ENCODE data around the gene BIRC3. TPM values are rescaled to one million over a fixed set of nuclear protein-coding genes. Genes with fewer than 3 reads are reported as not detected.

BIRC3 gene
- total RNA-seq, 1 experiment from 2014 or later, result 4.7 TPM

DNA sequence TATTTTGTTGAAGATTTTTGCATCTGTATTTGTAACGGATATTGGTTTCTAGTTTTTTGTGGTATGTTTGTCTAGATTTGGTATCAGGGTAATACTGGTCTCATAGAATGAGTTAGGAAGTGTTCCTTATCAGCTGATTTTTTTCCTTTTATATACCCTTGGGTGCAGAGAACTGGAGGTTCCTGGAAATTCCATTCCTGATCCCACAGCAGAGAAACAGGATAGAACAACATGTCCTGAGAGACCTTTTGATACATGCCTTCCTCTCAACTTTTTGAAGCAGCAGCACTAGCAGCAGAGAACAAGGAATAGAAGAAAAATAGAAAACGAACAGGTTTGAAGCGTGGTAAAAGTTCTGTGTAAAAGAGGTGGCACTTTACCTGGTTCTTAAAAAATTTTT lies 66.6 kb downstream of the BIRC3 start:
- no peak for TF ChIP-seq EZH2 (IDR thresholded peaks at IDR 0.05)
- TF ChIP-seq MAX (IDR thresholded peaks at IDR 0.05), result no peak
- TF ChIP-seq YY1 (IDR thresholded peaks at IDR 0.05; ENCODE audit: extremely low read depth, insufficient replicate concordance, low read depth, low read length), result no peak
- TF ChIP-seq SRF (IDR thresholded peaks at IDR 0.05; ENCODE audit: low read depth), result no peak
- no peak for TF ChIP-seq EZH2phosphoT487 (IDR thresholded peaks at IDR 0.05; ENCODE audit: borderline replicate concordance)
- TF ChIP-seq, protein P1, sequence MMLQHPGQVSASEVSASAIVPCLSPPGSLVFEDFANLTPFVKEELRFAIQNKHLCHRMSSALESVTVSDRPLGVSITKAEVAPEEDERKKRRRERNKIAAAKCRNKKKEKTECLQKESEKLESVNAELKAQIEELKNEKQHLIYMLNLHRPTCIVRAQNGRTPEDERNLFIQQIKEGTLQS (IDR thresholded peaks at IDR 0.05), result no peak
- TF ChIP-seq SIN3A (IDR thresholded peaks at IDR 0.05; ENCODE audit: low read depth), result no peak
- ATAC-seq, result no peak
- BruUV-seq (replicated peaks), result no TSS peak
- Histone ChIP-seq H3K4me3 (replicated peaks in 1 of 2; ENCODE audit: low read depth in 1 of 2, low read length in 2 of 2) (no peak overlapping the region), H3K4me2 (ENCODE audit: low read length) (no peak overlapping the region), H4K20me1 (ENCODE audit: insufficient read depth) (no peaks in the 10 kb centered on the region), H3K27me3 (ENCODE audit: insufficient read depth, low read length) (no peaks in the 10 kb centered on the region), H3K27ac (ENCODE audit: low read depth, low read length) (no peak overlapping the region), H3K79me2 (ENCODE audit: insufficient read depth, low read length) (no peaks in the 10 kb centered on the region), H3K9ac (ENCODE audit: low read length) (no peak overlapping the region), H3K36me3 (ENCODE audit: control insufficient read depth in 1 of 2, insufficient read depth in 2 of 2, low read length in 2 of 2) (peaks cover 13% of the 10 kb centered on the region in 2 experiments), H3K9me3 (ENCODE audit: control insufficient read depth in 1 of 2, insufficient read depth in 1 of 2, low read depth in 1 of 2, low read length in 2 of 2) (no peaks in the 10 kb centered on the region), H3K4me1 (ENCODE audit: control insufficient read depth in 1 of 2, insufficient read depth in 2 of 2, low read length in 2 of 2) (no peaks in the 10 kb centered on the region), H2AFZ (ENCODE audit: low read depth, low read length, poor library complexity, severe bottlenecking) (no peak overlapping the region), H3K9me2 (ENCODE audit: insufficient read depth) (no peaks in the 10 kb centered on the region)
- no peak for DNase-seq (ENCODE audit: low read depth, low spot score)
- intact Hi-C loops (cut with micrococcal nuclease), result no loop called here
- CTCF ChIA-PET, result no interaction called here
- RAD21 ChIA-PET (ENCODE audit: low non-redundant PET in 1 of 2, low total read pairs in 2 of 2, uncharacterized antibody in 2 of 2, unreplicated experiment in 2 of 2), result no interaction called here
- POLR2A ChIA-PET, result no interaction called here

GRCh38 chr11:102384419-102385079 lies 67.3 kb downstream of the BIRC3 start:
- no peaks in the 10 kb centered on the region for H3K79me2 ChIP-seq (ENCODE audit: insufficient read depth, low read length)
- H2AFZ ChIP-seq (ENCODE audit: low read depth, low read length, poor library complexity, severe bottlenecking), result no peak overlapping the region
- ChIA-PET RAD21 (ENCODE audit: low non-redundant PET in 1 of 2, low total read pairs in 2 of 2, uncharacterized antibody in 2 of 2, unreplicated experiment in 2 of 2) (no interaction called here), CTCF (no interaction called here), POLR2A (no interaction called here)
- H3K36me3 ChIP-seq (ENCODE audit: control insufficient read depth in 1 of 2, insufficient read depth in 2 of 2, low read length in 2 of 2), result peaks cover 8 to 10% of the 10 kb centered on the region in 2 experiments; a peak in 3 of 4 replicates
- no peaks in the 10 kb centered on the region; a peak in 1 of 4 replicates for H3K4me1 ChIP-seq (ENCODE audit: control insufficient read depth in 1 of 2, insufficient read depth in 2 of 2, low read length in 2 of 2)
- no peak overlapping the region for H3K27ac ChIP-seq (ENCODE audit: low read depth, low read length)
- no peak overlapping the region for H3K9ac ChIP-seq (ENCODE audit: low read length)
- H3K9me3 ChIP-seq (ENCODE audit: control insufficient read depth in 1 of 2, insufficient read depth in 1 of 2, low read depth in 1 of 2, low read length in 2 of 2), result no peaks in the 10 kb centered on the region
- H3K4me3 ChIP-seq (replicated peaks in 1 of 2; ENCODE audit: low read depth in 1 of 2, low read length in 2 of 2), result no peak overlapping the region
- H3K4me2 ChIP-seq (ENCODE audit: low read length), result no peak overlapping the region
- no peak for DNase-seq (ENCODE audit: low read depth, low spot score)
- intact Hi-C loops (cut with micrococcal nuclease), result no loop called here
- H3K27me3 ChIP-seq (ENCODE audit: insufficient read depth, low read length), result no peaks in the 10 kb centered on the region
- no peak for ATAC-seq
- no TSS peak for BruUV-seq (replicated peaks)
- H4K20me1 ChIP-seq (ENCODE audit: insufficient read depth), result no peaks in the 10 kb centered on the region
- H3K9me2 ChIP-seq (ENCODE audit: insufficient read depth), result no peaks in the 10 kb centered on the region
- TF ChIP-seq ZFX (IDR thresholded peaks at IDR 0.05) (no peak), RAD21 (IDR thresholded peaks at IDR 0.05; ENCODE audit: low read depth) (no peak), SRF (IDR thresholded peaks at IDR 0.05; ENCODE audit: low read depth) (no peak), CBX3 (IDR thresholded peaks at IDR 0.05; ENCODE audit: low read depth) (no peak), YY1 (IDR thresholded peaks at IDR 0.05; ENCODE audit: extremely low read depth, insufficient replicate concordance, low read depth, low read length) (no peak), POLR2A (IDR thresholded peaks at IDR 0.05; ENCODE audit: borderline replicate concordance, extremely low read depth, insufficient read depth, insufficient read length) (no peak), EZH2 (IDR thresholded peaks at IDR 0.05) (no peak), EZH2phosphoT487 (IDR thresholded peaks at IDR 0.05; ENCODE audit: borderline replicate concordance) (no peak), CEBPB (IDR thresholded peaks at IDR 0.05; ENCODE audit: low read depth) (no peak), JUND (IDR thresholded peaks at IDR 0.05) (no peak), POLR2AphosphoS5 (IDR thresholded peaks at IDR 0.05; ENCODE audit: low read depth, low read length) (no peak), ZNF274 (IDR thresholded peaks at IDR 0.05; ENCODE audit: low read depth, low read length) (no peak), SIN3A (IDR thresholded peaks at IDR 0.05; ENCODE audit: low read depth) (no peak), ELF1 (IDR thresholded peaks at IDR 0.05; ENCODE audit: borderline replicate concordance, low read depth) (no peak), TCF7L2 (IDR thresholded peaks at IDR 0.05; ENCODE audit: borderline replicate concordance, extremely low read depth, insufficient read depth, insufficient read length) (no peak), ZBTB33 (IDR thresholded peaks at IDR 0.05; ENCODE audit: extremely low read depth, insufficient replicate concordance, low read length) (no peak), SP1 (IDR thresholded peaks at IDR 0.05; ENCODE audit: low read depth) (no peak), EGR1 (IDR thresholded peaks at IDR 0.05; ENCODE audit: low read depth) (no peak)
